HG02885 (cell line): ENCODE measurements around the gene ZBTB34.

ENCODE experiments used
- ATAC-seq: cut with Tn5 transposase; IDR thresholded peaks from one replicate; pipeline ENCODE4 v1.9.1; 2021; ENCODE audit warnings: mild to moderate bottlenecking; ENCODE audit not compliant: unreplicated experiment, poor library complexity

The ZBTB34 gene

GRCh38 chr9:126874546-126875314 lies 14.3 kb downstream of the ZBTB34 start:
- ATAC-seq = no peak

DNA sequence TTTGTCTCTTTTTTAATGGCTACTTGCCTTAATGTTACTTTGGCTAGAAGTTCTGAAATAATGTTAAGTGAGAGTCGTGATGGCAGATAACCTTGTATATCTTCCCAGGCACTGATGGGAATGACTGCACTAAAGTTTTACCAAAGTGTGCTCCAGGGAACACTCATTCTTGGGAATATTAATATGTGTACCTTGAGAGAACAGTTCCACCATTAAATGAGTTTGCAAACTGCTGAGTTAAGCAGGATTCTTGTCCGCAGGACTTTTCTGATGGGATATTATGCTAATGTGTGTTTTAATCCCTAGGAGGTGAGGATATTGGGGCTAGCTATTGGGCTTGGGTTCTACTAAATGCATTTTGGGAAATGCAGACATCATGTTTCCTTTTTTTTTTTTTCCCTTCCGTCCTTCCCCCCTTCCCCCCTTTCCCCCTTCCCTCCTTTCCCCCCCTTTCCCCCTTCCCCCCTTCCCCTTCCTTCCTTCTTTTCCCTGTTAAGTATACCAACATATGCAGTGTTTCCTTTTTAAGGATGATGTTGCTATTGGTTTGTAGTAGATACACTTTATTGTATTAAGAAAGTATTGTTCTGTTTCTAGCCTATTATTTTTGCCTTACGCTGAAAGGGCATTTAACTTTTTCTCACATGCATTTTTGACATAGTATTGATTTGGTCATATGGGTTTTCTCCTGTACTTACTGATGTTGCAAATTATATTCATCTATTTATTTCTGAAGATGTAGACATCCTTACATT lies 15.5 kb downstream of the ZBTB34 start:
- no peak for ATAC-seq

DNA sequence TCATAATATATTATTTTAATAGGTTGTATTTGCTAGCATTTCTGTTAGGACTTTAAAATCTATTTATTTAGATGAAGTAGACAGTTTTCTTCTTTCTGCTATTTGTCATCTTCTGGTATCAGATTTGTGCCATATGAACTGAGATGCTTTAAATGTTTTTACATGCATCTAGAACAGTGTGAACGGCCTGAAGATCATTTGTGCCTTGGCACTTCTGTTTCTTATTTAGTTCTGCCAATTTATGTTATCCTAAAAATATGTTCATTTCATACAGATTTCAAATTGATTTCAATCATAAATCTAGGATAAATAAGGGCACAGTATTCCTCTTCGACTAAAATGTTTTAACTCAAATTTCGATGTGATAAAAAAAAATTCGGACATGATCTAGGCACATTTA lies 16.1 kb downstream of the ZBTB34 start:
- ATAC-seq = no peak

- ATAC-seq = no peak
Measured at GRCh38 chr9:126877418-126877817, 17.0 kb downstream of the ZBTB34 start.

- ATAC-seq = no peak
Measured at GRCh38 chr9:126879288-126879687, 18.8 kb downstream of the ZBTB34 start.

DNA sequence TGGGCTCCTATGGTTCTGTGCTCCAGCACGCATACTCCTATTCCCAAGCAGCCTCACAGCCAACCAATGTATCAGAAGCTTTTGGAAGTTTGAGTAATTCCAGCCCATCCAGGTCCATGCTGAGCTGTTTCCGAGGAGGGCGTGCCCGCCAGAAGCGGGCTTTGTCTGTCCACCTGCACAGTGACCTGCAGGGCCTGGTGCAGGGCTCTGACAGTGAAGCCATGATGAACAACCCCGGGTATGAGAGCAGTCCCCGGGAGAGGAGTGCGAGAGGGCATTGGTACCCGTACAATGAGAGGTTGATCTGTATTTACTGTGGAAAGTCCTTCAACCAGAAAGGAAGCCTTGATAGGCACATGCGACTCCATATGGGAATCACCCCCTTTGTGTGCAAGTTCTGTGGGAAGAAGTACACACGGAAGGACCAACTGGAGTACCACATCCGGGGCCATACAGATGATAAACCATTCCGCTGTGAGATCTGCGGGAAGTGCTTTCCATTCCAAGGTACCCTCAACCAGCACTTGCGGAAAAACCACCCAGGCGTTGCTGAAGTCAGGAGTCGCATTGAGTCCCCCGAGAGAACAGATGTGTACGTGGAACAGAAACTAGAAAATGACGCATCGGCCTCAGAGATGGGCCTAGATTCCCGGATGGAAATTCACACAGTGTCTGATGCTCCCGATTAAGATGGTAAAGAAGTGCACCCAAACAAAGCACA lies 19.9 kb downstream of the ZBTB34 start:
- no peak for ATAC-seq

GRCh38 chr9:126880947-126881332 lies 20.5 kb downstream of the ZBTB34 start:
- no peak for ATAC-seq

- no peak for ATAC-seq
Measured at GRCh38 chr9:126882746-126883145, 22.3 kb downstream of the ZBTB34 start.

DNA sequence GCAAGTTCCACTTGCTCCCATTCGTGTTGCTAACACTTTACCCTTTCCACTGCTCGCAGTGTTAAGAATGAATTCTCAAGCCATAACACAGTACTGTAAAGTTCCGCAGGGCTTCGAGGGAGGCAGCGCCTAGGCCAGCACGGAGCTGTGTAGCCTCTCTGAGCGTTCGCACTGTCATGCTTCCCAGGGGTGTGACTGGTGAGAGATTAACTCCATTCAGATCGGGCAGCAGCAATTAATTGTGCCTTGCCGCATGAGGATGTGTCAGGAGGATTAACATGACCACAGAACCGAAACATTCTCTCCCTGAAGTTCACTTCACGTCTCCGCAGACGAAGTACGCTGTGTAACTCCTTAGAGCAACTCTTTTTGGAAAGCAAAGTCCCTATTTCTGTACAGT lies 23.2 kb downstream of the ZBTB34 start:
- ATAC-seq = no peak

DNA sequence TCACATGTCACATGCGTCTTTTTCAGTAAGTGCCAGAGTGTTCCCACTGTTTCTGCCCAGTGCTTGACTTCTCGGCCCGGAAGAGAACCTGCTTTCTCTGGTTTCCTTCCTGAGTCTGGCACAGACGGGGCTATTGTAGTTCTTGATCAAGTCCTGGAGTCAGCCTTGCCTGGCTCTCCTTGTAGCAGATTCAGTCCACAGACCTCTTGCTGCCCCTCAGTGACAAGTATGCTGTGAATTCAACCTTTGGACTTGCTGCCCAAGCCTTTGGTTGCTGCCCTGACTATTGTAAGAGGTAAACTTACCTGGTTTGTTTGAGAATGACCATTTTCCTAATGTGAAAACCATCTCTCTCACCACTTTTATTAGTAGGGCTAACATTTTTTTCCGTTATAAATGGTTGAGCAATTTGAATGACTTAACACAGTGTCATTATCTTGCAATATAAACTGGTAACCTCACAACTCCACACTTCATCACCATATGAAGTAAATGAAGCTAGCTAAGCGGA lies 24.7 kb downstream of the ZBTB34 start:
- ATAC-seq = no peak

GRCh38 chr9:126886034-126886822 lies 25.8 kb downstream of the ZBTB34 start:
- ATAC-seq = no peak

- no peak for ATAC-seq
Measured at GRCh38 chr9:126886897-126887296, 26.5 kb downstream of the ZBTB34 start.

- no peak for ATAC-seq
Measured at GRCh38 chr9:126891676-126892075, 31.2 kb downstream of the ZBTB34 start.

- no peak for ATAC-seq
Measured at GRCh38 chr9:126893079-126893478, 32.6 kb downstream of the ZBTB34 start.

GRCh38 chr9:126894052-126894603 lies 33.7 kb downstream of the ZBTB34 start:
- ATAC-seq = no peak

DNA sequence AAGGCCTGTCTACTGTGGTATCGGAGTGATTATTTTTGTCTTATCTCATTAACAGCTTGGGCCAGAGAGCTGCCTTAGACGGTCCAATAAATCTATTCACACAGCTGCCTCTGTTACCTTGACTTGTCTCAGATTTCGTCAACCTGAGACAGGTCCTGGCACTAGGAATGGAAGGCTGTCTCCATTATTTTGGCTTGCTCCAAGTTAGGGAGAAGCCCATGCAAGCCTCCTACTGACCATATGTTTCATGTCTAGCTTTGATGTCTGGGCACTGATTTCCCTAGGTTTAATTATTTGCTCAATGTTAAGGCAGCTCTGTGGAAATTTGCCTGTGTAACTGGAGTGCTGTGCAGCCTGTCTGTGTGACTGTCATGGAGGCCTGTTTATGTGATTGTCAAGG lies 41.8 kb downstream of the ZBTB34 start:
- ATAC-seq = no peak

DNA sequence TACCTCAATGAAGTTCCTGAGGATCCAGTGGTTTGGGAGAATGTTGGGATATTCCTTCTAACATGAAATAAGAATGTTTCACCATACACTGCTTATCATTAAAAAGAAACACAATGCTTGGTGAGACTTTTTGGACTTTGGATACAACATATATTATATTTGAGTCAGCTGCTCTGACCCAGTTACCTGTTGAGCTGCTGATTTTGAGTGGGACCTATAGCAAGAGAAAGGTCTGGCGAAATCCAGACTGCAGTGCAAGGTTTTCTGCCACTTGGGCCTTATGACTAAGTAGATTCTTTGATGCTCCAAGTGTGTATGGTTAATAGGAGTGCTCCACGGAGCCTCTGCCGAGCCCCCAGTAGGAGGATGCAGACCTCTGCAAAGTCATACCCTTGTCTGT lies 44.1 kb downstream of the ZBTB34 start:
- ATAC-seq = no peak

DNA sequence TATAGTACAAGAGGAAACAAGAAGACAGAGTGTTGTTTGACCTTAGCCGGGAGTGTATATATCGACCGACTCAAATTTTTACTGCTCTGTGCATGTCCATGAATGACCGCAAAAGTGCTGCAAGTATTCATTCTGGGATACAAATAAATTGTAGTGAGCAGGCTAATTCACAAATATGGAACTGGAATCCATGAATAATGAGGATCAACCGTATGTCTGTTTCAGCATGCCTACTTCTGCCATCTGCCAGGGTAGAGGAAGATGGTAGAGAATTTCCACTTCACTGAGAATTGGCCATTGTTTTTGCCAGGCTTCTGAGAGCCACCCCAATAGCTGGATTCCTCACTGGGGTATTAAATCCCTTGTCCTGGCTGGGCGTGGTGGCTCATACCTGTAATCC lies 45.7 kb downstream of the ZBTB34 start:
- no peak for ATAC-seq

DNA sequence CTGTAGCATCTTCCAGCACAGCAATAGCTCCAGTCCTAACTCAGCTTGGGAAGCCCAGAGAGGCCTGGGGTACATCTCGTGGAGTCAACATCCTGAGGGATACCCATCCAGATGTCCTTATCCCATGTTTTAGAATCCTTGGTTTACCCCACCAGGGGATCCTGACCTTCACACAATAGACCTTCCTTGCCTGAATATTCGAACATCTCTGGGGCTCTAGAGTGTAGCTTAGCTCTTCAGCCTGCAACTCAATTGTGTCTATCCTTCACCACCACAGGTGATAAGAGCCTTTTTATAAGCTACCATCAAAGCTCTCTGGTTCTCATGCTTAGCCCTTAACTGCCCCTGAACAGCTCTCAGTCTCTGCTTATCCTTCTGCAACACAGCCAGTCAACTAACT lies 46.6 kb downstream of the ZBTB34 start:
- no peak for ATAC-seq
